CD4-positive, CD25-positive, alpha-beta regulatory T cell (primary cell): ENCODE data around the gene ATXN2. TPM values are rescaled to one million over a fixed set of nuclear protein-coding genes. Genes with fewer than 3 reads are reported as not detected.
"Not testable (repeated sequence)": the region's sequence is repeated elsewhere in the genome, so short reads cannot be mapped to it uniquely, and the experiment has no call there.

ENCODE experiments used
- ATAC-seq, 2 donors: fragments of 150-1000 bp; cut with Tn5 transposase; one replicate each; pipeline ENCODE4 v1.10.0; 2021; ENCODE audit warnings: low read depth in 2 of 2, moderate number of reproducible peaks in 2 of 2, moderate library complexity in 1 of 2
- DNase-seq, 3 donors: peaks; one replicate each; pipeline versions ENCODE4 v3.0.0 to v3.0.0-alpha.2; 2012 to 2022; ENCODE audit warnings: mixed read lengths in 1 of 3
- H3K27ac ChIP-seq: one replicate; pipeline ENCODE4 v1.7.0; 2013; ENCODE audit warnings: mild to moderate bottlenecking, low read length; ENCODE audit not compliant: insufficient read depth, poor library complexity, severe bottlenecking
- H3K27me3 ChIP-seq: one replicate; pipeline ENCODE4 v1.7.0; 2013; ENCODE audit warnings: low read length; ENCODE audit not compliant: control insufficient read depth, insufficient read depth
- H3K36me3 ChIP-seq: one replicate; pipeline ENCODE4 v1.7.0; 2013; ENCODE audit warnings: mild to moderate bottlenecking, low read length, moderate library complexity; ENCODE audit not compliant: control insufficient read depth, insufficient read depth
- H3K4me1 ChIP-seq: 2 replicates; pipeline ENCODE4 v1.7.0; 2013; ENCODE audit warnings: mild to moderate bottlenecking, low read length; ENCODE audit not compliant: insufficient read depth, control insufficient read depth, poor library complexity, severe bottlenecking
- H3K4me3 ChIP-seq: one replicate; pipeline ENCODE4 v1.7.0; 2013; ENCODE audit warnings: low read depth, mild to moderate bottlenecking, low read length, moderate library complexity
- H3K9me3 ChIP-seq, 2 experiments: 1 replicate in 1 of 2; 2 replicates in 1 of 2; pipeline ENCODE4 v1.7.0; 2013; ENCODE audit warnings: low read length in 2 of 2, mild to moderate bottlenecking in 1 of 2, moderate library complexity in 1 of 2; ENCODE audit not compliant: control insufficient read depth in 2 of 2
- H3K27ac Mint-ChIP-seq, 3 donors: one replicate each; pipeline ENCODE4 v1.8.0; 2020 to 2022; ENCODE audit warnings: mild to moderate bottlenecking in 3 of 3, mixed read lengths in 3 of 3, moderate library complexity in 2 of 3
- H3K27me3 Mint-ChIP-seq: one replicate; pipeline ENCODE4 v1.8.0; 2022; ENCODE audit warnings: mild to moderate bottlenecking, mixed read lengths
- H3K36me3 Mint-ChIP-seq: one replicate; pipeline ENCODE4 v1.8.0; 2020; ENCODE audit warnings: mixed read lengths
- H3K4me1 Mint-ChIP-seq, 4 donors: one replicate each; pipeline ENCODE4 v1.8.0; 2020 to 2022; ENCODE audit warnings: mixed read lengths in 4 of 4, mild to moderate bottlenecking in 1 of 4
- H3K4me3 Mint-ChIP-seq, 4 donors: one replicate each; pipeline ENCODE4 v1.8.0; 2020 to 2022; ENCODE audit warnings: mild to moderate bottlenecking in 4 of 4, mixed read lengths in 4 of 4, moderate library complexity in 3 of 4
- H3K9me3 Mint-ChIP-seq, 7 donors: one replicate each; pipeline ENCODE4 v1.8.0; 2020 to 2022; ENCODE audit warnings: mixed read lengths in 7 of 7, mild to moderate bottlenecking in 3 of 7, moderate library complexity in 2 of 7
- polyA plus RNA-seq, 4 donors: library from polyadenylated mRNA; unstranded; fragments of 300-500 nt; fragmentation: Illumina TruSeq; gene quantifications; one replicate each; pipeline ENCODE4 v1.2.3, GENCODE V29; 2021
- total RNA-seq: library from RNA; stranded (reverse); gene quantifications from one replicate; pipeline ENCODE4 v1.2.3, GENCODE V29; 2022

The ATXN2 gene
- total and polyA plus RNA-seq, 5 donors from 2014 or later, result 9.7 to 43.1 (median 14.8) TPM

DNA sequence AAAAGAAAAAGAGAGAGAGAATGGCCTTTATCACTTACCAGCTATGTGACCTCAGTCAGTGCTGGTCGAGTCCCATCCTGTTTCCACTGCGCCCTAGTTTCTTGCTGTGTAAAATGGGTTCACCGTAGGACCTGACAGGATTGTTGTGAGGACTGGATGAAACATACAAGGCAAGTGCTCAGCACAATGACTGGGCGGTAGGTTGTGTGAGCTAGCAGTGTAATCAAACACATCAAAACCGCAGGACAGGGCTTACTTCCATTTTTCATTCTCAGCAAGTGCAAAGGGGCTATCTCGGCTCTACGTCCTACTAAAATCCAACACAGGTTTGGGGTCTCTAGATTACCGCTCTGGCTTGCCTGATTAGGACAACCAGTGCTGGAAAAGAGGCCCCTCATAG lies 36.4 kb upstream of the ATXN2 start:
- peak overlapping the region in 1 of 3 donors; percentile 67 for H3K27ac Mint-ChIP-seq
- no peaks in the 10 kb centered on the region for H3K4me1 ChIP-seq
- no peaks in the 10 kb centered on the region for H3K9me3 Mint-ChIP-seq
- H3K4me1 Mint-ChIP-seq, result no peaks in the 10 kb centered on the region
- ATAC-seq (peak in 1 of 2 donors; percentile 18), DNase-seq (peak in 1 of 3 donors; percentile 11)
- no peaks in the 10 kb centered on the region for H3K27me3 ChIP-seq
- H3K36me3 Mint-ChIP-seq, result peaks cover 4% of the 10 kb centered on the region
- no peak overlapping the region for H3K4me3 Mint-ChIP-seq
- no peaks in the 10 kb centered on the region for H3K9me3 ChIP-seq
- H3K27me3 Mint-ChIP-seq, result no peaks in the 10 kb centered on the region
- H3K36me3 ChIP-seq, result peaks cover 2% of the 10 kb centered on the region
- no peak overlapping the region for H3K4me3 ChIP-seq
- no peak overlapping the region for H3K27ac ChIP-seq

DNA sequence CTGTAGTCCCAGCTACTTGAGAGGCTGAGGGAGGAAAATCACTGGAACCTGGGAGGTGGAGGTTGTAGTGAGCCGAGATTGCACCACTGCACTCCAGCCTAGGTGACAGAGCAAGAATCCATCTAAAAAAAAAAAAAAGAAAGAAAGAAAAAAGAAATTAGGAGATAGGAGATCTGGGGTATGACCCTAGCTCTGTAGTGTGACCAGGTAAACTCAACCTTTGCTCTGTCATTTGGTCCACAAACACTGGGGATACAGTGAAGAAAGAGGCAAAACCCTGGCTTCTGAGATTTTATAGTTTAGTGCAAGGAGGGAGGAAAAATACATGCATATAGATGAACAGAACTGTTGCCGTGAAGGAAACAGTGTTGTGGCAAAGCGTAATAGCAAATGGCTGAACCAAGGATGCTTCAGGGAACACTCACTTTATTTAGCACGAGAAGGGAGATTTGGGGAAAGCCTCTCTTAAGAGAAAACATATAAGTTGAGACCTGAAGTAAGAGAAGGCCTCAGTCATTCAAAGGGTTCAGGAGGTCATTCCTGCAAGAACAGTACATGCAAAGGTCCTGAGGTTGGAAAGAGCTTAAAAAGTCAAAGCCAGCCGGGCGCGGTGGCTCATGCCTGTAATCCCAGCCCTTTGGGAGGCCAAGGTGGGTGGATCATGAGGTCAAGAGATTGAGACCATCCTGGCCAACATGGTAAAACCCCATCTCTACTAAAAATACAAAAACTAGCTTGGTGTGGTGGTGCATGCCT lies 29.6 kb upstream of the ATXN2 start:
- DNase-seq (no peak), ATAC-seq (no peak)
- Histone ChIP-seq H3K9me3 (no peaks in the 10 kb centered on the region), H3K36me3 (no peaks in the 10 kb centered on the region), H3K4me1 (no peaks in the 10 kb centered on the region), H3K27ac (no peak overlapping the region), H3K4me3 (no peak overlapping the region), H3K27me3 (no peaks in the 10 kb centered on the region)
- Mint-ChIP-seq H3K36me3 (no peaks in the 10 kb centered on the region), H3K4me3 (no peak overlapping the region), H3K4me1 (no peaks in the 10 kb centered on the region), H3K9me3 (peaks cover 0 to 3% (median 0%) of the 10 kb centered on the region in 7 donors), H3K27me3 (no peaks in the 10 kb centered on the region), H3K27ac (no peak overlapping the region)

DNA sequence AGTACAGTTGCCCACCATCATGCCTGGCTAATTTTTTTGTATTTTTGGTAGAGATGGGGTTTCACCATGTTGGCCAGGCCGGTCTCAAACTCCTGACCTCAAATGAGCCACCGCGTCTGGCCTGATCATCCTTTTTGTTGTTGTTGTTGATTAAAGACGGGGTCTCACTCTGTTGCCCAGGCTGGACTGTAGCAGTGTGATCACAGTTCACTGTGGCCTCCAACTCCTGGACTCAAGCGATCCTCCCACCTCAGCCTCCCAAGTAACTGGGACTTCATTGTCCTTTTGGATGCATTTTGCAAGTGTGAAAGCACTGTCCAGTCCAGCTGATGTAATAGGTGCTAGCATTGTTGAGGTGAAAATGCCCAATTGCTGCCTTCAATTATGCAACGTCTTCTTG lies 27.1 kb upstream of the ATXN2 start:
- Mint-ChIP-seq H3K36me3 (no peaks in the 10 kb centered on the region), H3K4me1 (no peaks in the 10 kb centered on the region), H3K4me3 (no peak overlapping the region), H3K9me3 (peaks cover 0 to 3% (median 0%) of the 10 kb centered on the region in 7 donors), H3K27me3 (no peaks in the 10 kb centered on the region), H3K27ac (no peak overlapping the region)
- DNase-seq (no peak), ATAC-seq (no peak)
- Histone ChIP-seq H3K4me3 (no peak overlapping the region), H3K27me3 (no peaks in the 10 kb centered on the region), H3K27ac (no peak overlapping the region), H3K4me1 (no peaks in the 10 kb centered on the region), H3K36me3 (no peaks in the 10 kb centered on the region), H3K9me3 (no peaks in the 10 kb centered on the region)

DNA sequence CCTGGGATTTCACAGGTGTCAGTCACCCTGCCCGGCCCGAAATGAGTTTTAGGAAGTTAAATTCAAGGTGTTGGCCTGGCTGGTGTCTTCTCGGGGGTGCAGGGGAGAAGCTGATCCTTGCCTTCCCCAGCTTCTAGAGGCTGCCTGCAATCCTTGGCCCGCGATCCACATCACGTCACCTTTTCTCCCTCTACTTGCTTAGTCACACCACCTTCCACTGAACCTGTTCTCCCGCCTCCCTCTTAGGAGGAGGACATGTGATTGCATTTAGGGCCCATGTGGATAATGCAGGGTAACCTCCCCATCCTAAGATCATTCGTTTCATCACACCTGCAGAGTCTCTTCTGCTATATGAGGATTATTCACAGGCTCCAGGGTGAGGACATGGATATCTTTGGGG lies 25.4 kb upstream of the ATXN2 start:
- H3K9me3 Mint-ChIP-seq, result peaks cover 0 to 3% (median 0%) of the 10 kb centered on the region in 7 donors
- Histone ChIP-seq H3K4me3 (no peak overlapping the region), H3K9me3 (no peaks in the 10 kb centered on the region), H3K36me3 (no peaks in the 10 kb centered on the region), H3K27me3 (no peaks in the 10 kb centered on the region), H3K4me1 (no peaks in the 10 kb centered on the region), H3K27ac (no peak overlapping the region)
- no peak for DNase-seq
- no peak overlapping the region for H3K4me3 Mint-ChIP-seq
- no peak for ATAC-seq
- H3K36me3 Mint-ChIP-seq, result no peaks in the 10 kb centered on the region
- peaks cover 0 to 2% (median 0%) of the 10 kb centered on the region in 4 donors for H3K4me1 Mint-ChIP-seq
- H3K27me3 Mint-ChIP-seq, result no peaks in the 10 kb centered on the region
- H3K27ac Mint-ChIP-seq, result no peak overlapping the region

DNA sequence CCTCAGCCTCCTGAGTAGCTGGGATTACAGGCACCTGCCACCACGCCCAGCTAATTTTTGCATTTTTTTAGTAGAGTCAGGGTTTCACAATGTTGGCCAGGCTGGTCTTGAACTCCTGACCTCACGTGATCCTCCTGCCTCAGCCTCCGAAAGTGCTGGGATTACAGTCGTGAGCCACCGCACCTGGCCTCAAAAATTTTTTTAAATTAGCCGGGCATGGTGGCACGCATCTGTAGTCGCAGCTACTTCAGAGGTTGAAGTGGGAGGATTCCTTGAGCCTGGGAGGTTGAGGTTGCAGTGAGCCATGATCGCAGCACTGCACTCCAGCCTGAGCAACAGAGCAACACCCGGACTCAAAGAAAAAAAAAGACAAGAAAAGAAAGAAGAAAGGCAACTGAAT lies 18.7 kb upstream of the ATXN2 start:
- H3K4me1 Mint-ChIP-seq, H3K4me3 ChIP-seq, H3K4me1 ChIP-seq, H3K27ac ChIP-seq, ATAC-seq, H3K9me3 ChIP-seq, H3K4me3 Mint-ChIP-seq, H3K27ac Mint-ChIP-seq, H3K27me3 ChIP-seq, DNase-seq, H3K36me3 ChIP-seq, H3K36me3 Mint-ChIP-seq, H3K9me3 Mint-ChIP-seq, H3K27me3 Mint-ChIP-seq: not testable (repeated sequence)

DNA sequence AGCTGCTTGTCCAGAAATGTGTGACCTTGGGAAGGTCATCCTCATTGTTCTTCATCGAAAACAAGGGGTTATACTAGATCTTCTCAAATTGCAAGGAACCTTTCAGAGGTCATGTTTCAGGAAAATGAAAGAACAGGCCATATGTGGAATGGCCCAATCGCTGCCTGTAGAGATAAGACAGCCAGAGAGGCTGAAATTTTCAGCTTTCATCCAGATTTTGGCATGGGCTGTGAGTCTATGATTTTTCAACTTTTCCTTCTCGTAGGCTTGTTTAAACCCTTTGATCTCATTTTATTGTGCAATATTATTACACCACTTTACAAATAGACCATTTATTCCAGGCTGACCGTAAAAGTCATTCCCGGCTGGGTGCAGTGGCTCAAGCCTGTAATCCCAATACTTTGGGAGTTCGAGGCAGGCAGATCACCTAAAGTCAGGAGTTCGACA lies 17.1 kb upstream of the ATXN2 start:
- no peak for DNase-seq
- Histone ChIP-seq H3K27me3 (no peaks in the 10 kb centered on the region), H3K9me3 (no peaks in the 10 kb centered on the region), H3K4me3 (no peak overlapping the region), H3K27ac (no peak overlapping the region), H3K36me3 (no peaks in the 10 kb centered on the region), H3K4me1 (no peaks in the 10 kb centered on the region)
- no peak overlapping the region for H3K4me3 Mint-ChIP-seq
- H3K36me3 Mint-ChIP-seq, result no peaks in the 10 kb centered on the region
- H3K9me3 Mint-ChIP-seq, result no peaks in the 10 kb centered on the region
- no peak overlapping the region for H3K27ac Mint-ChIP-seq
- ATAC-seq, result no peak
- peaks cover 0 to 2% (median 0%) of the 10 kb centered on the region in 4 donors for H3K4me1 Mint-ChIP-seq
- no peaks in the 10 kb centered on the region for H3K27me3 Mint-ChIP-seq

DNA sequence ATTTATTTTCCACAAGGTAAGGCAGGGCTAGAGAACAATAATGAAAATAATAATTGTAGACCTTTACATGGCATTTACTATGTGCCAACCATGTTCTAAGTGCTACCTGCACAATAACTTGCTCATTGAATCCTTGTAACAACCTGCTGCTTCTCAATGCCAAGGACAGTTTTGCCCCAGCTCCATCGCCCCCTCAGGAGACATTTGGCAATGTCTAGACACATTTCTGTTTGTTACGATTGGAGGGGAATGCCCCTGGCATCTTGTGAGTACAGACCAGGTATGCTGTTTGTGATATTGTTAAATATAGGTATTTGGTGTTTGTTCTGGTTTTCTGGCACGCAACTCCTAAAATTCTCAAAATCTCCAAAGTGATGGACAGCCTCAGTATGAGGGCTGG lies 8.1 kb upstream of the ATXN2 start:
- DNase-seq (no peak), ATAC-seq (no peak)
- H3K27ac Mint-ChIP-seq, result peak overlapping the region in 1 of 3 donors; percentile 66
- no peak overlapping the region for H3K4me3 Mint-ChIP-seq
- H3K4me1 ChIP-seq, result no peaks in the 10 kb centered on the region
- no peaks in the 10 kb centered on the region for H3K4me1 Mint-ChIP-seq
- H3K27ac ChIP-seq, result no peak overlapping the region
- H3K27me3 ChIP-seq, result no peaks in the 10 kb centered on the region
- no peaks in the 10 kb centered on the region for H3K9me3 ChIP-seq
- H3K36me3 ChIP-seq, result no peaks in the 10 kb centered on the region
- no peaks in the 10 kb centered on the region for H3K9me3 Mint-ChIP-seq
- no peaks in the 10 kb centered on the region for H3K27me3 Mint-ChIP-seq
- no peak overlapping the region for H3K4me3 ChIP-seq
- no peaks in the 10 kb centered on the region for H3K36me3 Mint-ChIP-seq

DNA sequence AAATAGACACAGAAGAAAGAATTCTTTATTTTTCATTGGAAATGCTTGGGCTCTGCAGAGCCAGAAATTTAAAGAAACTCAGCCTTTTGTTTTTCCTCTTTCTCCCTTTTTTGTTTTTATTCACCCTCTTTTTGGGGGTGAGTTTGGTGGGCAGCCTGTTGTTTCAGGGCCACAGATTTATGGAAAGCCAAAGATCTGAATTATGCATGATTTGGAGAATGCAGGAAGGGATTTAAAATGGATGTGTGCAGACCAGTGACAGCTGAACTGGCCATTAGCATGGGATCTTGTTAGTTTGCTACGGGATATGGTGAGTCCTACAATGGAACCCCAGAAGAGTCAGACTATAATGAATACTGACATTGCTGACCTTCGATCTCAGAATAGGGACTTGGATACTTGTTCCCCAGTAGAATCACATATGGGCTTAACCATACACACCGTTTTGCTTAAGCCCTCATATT lies 7.7 kb upstream of the ATXN2 start:
- no peaks in the 10 kb centered on the region for H3K27me3 Mint-ChIP-seq
- H3K36me3 ChIP-seq, result no peaks in the 10 kb centered on the region
- H3K27me3 ChIP-seq, result no peaks in the 10 kb centered on the region
- DNase-seq (no peak), ATAC-seq (no peak)
- no peak overlapping the region for H3K4me3 ChIP-seq
- H3K9me3 Mint-ChIP-seq, result no peaks in the 10 kb centered on the region
- H3K4me3 Mint-ChIP-seq, result no peak overlapping the region
- no peaks in the 10 kb centered on the region for H3K4me1 ChIP-seq
- no peaks in the 10 kb centered on the region for H3K4me1 Mint-ChIP-seq
- no peaks in the 10 kb centered on the region for H3K36me3 Mint-ChIP-seq
- H3K27ac Mint-ChIP-seq, result no peak overlapping the region
- H3K27ac ChIP-seq, result no peak overlapping the region
- H3K9me3 ChIP-seq, result no peaks in the 10 kb centered on the region
